ENCODE results near the gene GRIP2. TPM values are rescaled to one million over a fixed set of nuclear protein-coding genes. Genes with fewer than 3 reads are reported as not detected.

The GRIP2 gene
- total and polyA plus RNA-seq, 2 of the 4 experiments (the other 2 are of a cell fraction) = 0.05 TPM; not detected in 1

- no peak overlapping the region for H3K18ac ChIP-seq (ENCODE audit: low read depth, low read length)
- H3K36me3 ChIP-seq (ENCODE audit: control insufficient read depth, insufficient read depth, low read length) = no peaks in the 10 kb centered on the region
- H2BK120ac ChIP-seq (ENCODE audit: low read depth, low read length) = no peak overlapping the region
- no peak overlapping the region for H3K14ac ChIP-seq (replicated peaks; ENCODE audit: low read depth, low read length)
- H2AK5ac ChIP-seq (ENCODE audit: low read depth, low read length) = no peak overlapping the region
- no peak overlapping the region for H4K91ac ChIP-seq (ENCODE audit: insufficient read depth, low read depth, low read length)
- dilution Hi-C loops (cut with HindIII; ENCODE audit: low sequenced_read_pairs, unreplicated experiment) (no loop called here), in situ Hi-C loops (cut with MboI; ENCODE audit: low sequenced_read_pairs) (loop anchor here (10.0 kb wide), 1 partner anchor 340 kb away; no protein-coding TSS in a partner anchor), intact Hi-C loops (cut with micrococcal nuclease) (no loop called here)
- H3K9me1 ChIP-seq (ENCODE audit: insufficient read depth, low read length) = no peaks in the 10 kb centered on the region
- no peak overlapping the region for H3K27ac ChIP-seq (ENCODE audit: insufficient read depth, low read length)
- no peaks in the 10 kb centered on the region for H3K4me1 ChIP-seq (ENCODE audit: control insufficient read depth, insufficient read depth, low read length)
- DNase-seq = no peak
- ATAC-seq (ENCODE audit: low read depth) = no peak
- H3K79me1 ChIP-seq (ENCODE audit: low read depth in 1 of 2, low read length in 2 of 2) = no peaks in the 10 kb centered on the region
- H3K27me3 ChIP-seq (ENCODE audit: control insufficient read depth, insufficient read depth, low read length) = peaks cover 40% of the 10 kb centered on the region
- no peak overlapping the region for H3K56ac ChIP-seq (ENCODE audit: extremely low read depth, insufficient read depth, low read length)
- no peak overlapping the region for H2BK15ac ChIP-seq (ENCODE audit: low read depth, low read length)
- no peak overlapping the region for H4K8ac ChIP-seq (ENCODE audit: low read depth in 2 of 2, low read length in 2 of 2)
- no peak overlapping the region for H2AFZ ChIP-seq (replicated peaks; ENCODE audit: low read length, poor library complexity)
- no TSS peak for BruUV-seq (replicated peaks)
- no peak overlapping the region for H2AK9ac ChIP-seq (replicated peaks; ENCODE audit: low read depth, low read length, poor library complexity)
- no peak overlapping the region for H3K4me3 ChIP-seq (ENCODE audit: insufficient read depth, low read depth, low read length)
- ChIA-PET POLR2A (ENCODE audit: unreplicated experiment) (no interaction called here), CTCF (no interaction called here)
- no peak overlapping the region for H3K23ac ChIP-seq (ENCODE audit: low read depth, low read length)
- H3K9ac ChIP-seq (ENCODE audit: low read depth, low read length) = no peak overlapping the region
- H3K4ac ChIP-seq (ENCODE audit: low read depth, low read length) = no peak overlapping the region
- 60% methylated on average over 2 of the region's 20 CpGs; no CpG with 5 or more reads in 1 of the 2 experiments for WGBS, 2 experiments (ENCODE audit: extremely low coverage in 2 of 2, insufficient read length in 1 of 2)
- H2BK20ac ChIP-seq (ENCODE audit: low read depth, low read length) = no peak overlapping the region
- no peak overlapping the region for H3K4me2 ChIP-seq (ENCODE audit: low read depth, low read length)
- H3K9me3 ChIP-seq (ENCODE audit: control insufficient read depth, insufficient read depth, low read length) = no peaks in the 10 kb centered on the region
- H4K5ac ChIP-seq (ENCODE audit: low read depth, low read length) = no peak overlapping the region
- H2BK5ac ChIP-seq (ENCODE audit: low read depth, low read length, poor library complexity, severe bottlenecking) = no peak overlapping the region
- H4K20me1 ChIP-seq (ENCODE audit: insufficient read depth, low read length) = no peaks in the 10 kb centered on the region
- no peak for TF ChIP-seq CEBPB (IDR thresholded peaks at IDR 0.05; ENCODE audit: low read depth, low read length)
- no peak for TF ChIP-seq FOS (IDR thresholded peaks at IDR 0.05; ENCODE audit: low read depth, low read length)
- no peak for TF ChIP-seq ELK1 (IDR thresholded peaks at IDR 0.05; ENCODE audit: borderline replicate concordance, low read depth, low read length)
- no peak for TF ChIP-seq MXI1 (IDR thresholded peaks at IDR 0.05; ENCODE audit: borderline replicate concordance, low read depth, low read length)
- TF ChIP-seq CTCF (conservative IDR thresholded peaks at IDR 0.05; ENCODE audit: low read depth, low read length) = no peak
- TF ChIP-seq RCOR1 (IDR thresholded peaks at IDR 0.05; ENCODE audit: insufficient replicate concordance, low read length) = no peak
- TF ChIP-seq SMC3 (IDR thresholded peaks at IDR 0.05; ENCODE audit: low read depth, low read length) = no peak
- no peak for TF ChIP-seq MAZ (IDR thresholded peaks at IDR 0.05; ENCODE audit: borderline replicate concordance, low read depth, low read length)
- no peak for TF ChIP-seq RFX5 (IDR thresholded peaks at IDR 0.05; ENCODE audit: low read depth, low read length)
- no peak for TF ChIP-seq NFE2L2 (IDR thresholded peaks at IDR 0.05; ENCODE audit: low read depth, low read length)
- no peak for TF ChIP-seq MAFK (IDR thresholded peaks at IDR 0.05; ENCODE audit: low read depth, low read length)
- TF ChIP-seq RAD21 (IDR thresholded peaks at IDR 0.05; ENCODE audit: low read length) = no peak
- no peak for TF ChIP-seq POLR2A (IDR thresholded peaks at IDR 0.05; ENCODE audit: low read depth, low read length)
- no peak for TF ChIP-seq USF2 (IDR thresholded peaks at IDR 0.05; ENCODE audit: low read depth, low read length)
These were observed 4.4 kb upstream of the GRIP2 start for GRCh38 chr3:14544282-14545250.

Measured in IMR-90 (cell line).